Measurements from ENCODE around the gene MEA1. TPM values are rescaled to one million over a fixed set of nuclear protein-coding genes. Genes with fewer than 3 reads are reported as not detected.
A peak's percentile ranks its signal among the peaks of the same experiment; 100 is the strongest.
"Not testable (repeated sequence)": the region's sequence is repeated elsewhere in the genome, so short reads cannot be mapped to it uniquely, and the experiment has no call there.

MEA1 gene
- total and polyA plus RNA-seq, 5 experiments from 2014 or later = 33.9 to 90.9 (median 73.4) TPM

DNA sequence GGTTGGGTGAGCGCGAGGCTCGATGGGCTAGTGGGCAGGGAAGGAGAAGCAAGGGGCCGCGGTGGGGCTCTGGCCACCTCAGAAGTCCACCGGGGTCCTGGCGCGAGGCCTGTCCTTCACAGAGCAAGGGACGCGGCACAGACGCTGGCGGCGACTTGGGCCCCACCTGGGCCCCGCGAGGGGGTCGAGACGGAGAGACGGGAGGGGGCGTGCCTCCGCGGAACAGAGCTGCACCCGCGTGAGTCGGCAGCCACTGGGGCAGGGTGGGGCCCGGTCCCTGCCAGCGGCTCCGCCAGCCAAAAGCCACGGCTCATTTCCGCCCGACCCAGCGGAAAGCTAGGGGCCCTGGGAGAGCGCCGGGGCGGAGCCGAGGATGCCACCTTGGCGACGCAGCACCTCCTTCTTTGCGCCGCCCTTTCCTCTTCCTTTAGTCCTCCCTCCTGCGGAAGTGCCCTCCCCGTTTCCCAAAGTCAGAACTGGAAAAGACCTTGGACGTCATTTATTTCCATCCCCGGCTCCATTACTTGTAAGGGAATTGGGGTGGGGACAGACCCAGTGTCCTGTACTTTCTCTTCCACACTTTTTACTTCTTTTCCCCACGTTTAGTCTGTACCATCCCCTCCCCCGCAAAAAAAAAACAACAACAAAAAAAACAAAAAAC lies 39.9 kb upstream of the MEA1 start, which contains the start of gene CUL7:
CUL7 (minus strand) TSS at position 307 of the 661 bp plus-strand sequence. CDS start 1,063 bp downstream, outside the sequence.
- ATAC-seq (peak; percentile 99), DNase-seq (peak; percentile 81 to 94 (median 86))
- POLR2A ChIA-PET = interaction anchor here (0.5 to 4.1 kb wide), 19 partner anchors 16 to 1116 kb away, joined by 3 to 34 read pairs (median 6); partner anchors contain the start of genes CNPY3, KLHDC3, MEA1 and PEX6
- H3K36me3 Mint-ChIP-seq = peaks cover 0 to 41% (median 6%) of the 10 kb centered on the region in 3 donors
- peak within 1 kb of the TSS; percentile 80 to 98 (median 96) for H3K27ac Mint-ChIP-seq
- peak within 1 kb of the TSS; percentile 88 to 97 (median 94) for H3K4me3 Mint-ChIP-seq
- H3K4me1 Mint-ChIP-seq = peaks cover 34 to 54% (median 53%) of the 10 kb centered on the region in 4 donors
- H3K9me3 Mint-ChIP-seq = no peaks in the 10 kb centered on the region
- no peaks in the 10 kb centered on the region for H3K27me3 Mint-ChIP-seq

DNA sequence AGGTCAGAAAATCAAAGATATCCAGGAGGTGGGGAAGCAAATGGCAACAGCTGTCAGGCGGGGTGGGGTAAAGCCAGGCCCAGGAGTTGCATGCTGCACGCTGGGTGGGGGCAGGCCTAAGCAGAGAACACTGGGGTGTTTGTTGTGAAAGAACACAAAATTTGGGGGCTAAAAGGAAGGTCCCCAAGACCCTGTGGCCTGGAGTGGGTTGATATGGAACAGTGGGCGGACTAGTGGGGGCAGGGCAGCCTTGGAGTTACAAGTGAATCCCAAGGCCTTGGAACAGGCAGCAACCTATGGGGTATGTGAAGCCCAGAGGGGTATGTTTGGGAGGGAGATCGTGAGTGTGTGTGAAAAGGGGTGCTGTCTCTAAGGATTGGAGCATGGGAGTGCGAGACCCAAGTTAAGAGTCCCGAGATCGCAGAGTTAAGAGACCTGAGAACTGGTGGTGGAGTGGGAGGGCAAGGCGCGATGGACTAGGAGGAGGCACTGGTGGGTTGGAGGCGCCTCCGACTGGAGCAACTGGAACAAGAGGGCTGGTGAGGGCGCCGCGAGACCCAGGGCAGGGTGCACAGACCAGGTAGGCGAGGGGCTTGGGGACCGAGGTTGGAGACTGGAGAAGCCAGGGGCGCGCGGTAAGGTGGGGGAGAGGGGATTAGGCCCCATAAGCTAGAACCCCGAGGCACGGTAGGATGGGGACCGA lies 39.2 kb upstream of the MEA1 start:
- peaks cover 0 to 45% (median 7%) of the 10 kb centered on the region in 3 donors for H3K36me3 Mint-ChIP-seq
- peaks cover 30 to 47% (median 46%) of the 10 kb centered on the region in 4 donors for H3K4me1 Mint-ChIP-seq
- ATAC-seq (peak; percentile 29 to 37), DNase-seq (peak in 2 of 10 donors; percentile 2 to 12)
- H3K27ac Mint-ChIP-seq = peak overlapping the region; percentile 80 to 98 (median 96)
- POLR2A ChIA-PET = interaction anchor here (0.5 to 4.1 kb wide), 14 partner anchors 16 to 294 kb away, joined by 3 to 34 read pairs (median 8); partner anchors contain the start of genes CNPY3, KLHDC3, MEA1 and PEX6
- peak overlapping the region; percentile 88 to 97 (median 94) for H3K4me3 Mint-ChIP-seq
- H3K9me3 Mint-ChIP-seq = no peaks in the 10 kb centered on the region
- no peaks in the 10 kb centered on the region for H3K27me3 Mint-ChIP-seq

DNA sequence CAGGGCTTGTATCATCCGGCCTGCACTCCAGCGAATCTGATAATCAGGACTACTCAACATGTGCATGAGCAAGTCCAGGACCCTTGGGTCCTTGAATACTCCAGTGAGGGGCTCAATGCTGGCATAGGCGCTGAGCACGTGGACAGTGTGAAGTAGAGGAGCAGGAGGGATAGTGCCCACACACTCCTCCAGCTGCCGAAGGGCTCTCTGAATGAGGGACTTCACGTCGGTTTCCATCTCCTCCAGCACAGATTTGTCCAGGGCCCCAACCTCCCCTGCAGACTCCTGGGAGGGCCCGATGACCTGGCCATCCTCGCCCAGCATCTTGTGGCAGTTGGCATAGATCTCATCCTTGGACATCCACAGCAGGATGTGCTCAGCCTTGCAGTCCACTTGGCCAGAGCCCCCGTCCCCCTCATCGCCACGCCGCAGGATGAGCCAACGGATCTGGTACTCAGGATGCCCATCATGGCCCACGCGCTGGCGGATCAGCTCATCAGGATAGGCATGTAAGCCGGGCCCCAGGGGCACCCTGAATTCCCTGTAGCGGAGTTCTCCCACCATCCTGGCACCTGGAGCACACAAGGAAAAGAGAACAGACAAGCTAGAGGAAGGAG lies 38.6 kb upstream of the MEA1 start:
- POLR2A ChIA-PET = interaction anchor here (1.6 to 4.1 kb wide), 3 partner anchors 37 to 123 kb away, joined by 18 to 34 read pairs (median 29); partner anchors contain the start of genes CNPY3, KLHDC3, MEA1 and PEX6
- ATAC-seq = no peak

DNA sequence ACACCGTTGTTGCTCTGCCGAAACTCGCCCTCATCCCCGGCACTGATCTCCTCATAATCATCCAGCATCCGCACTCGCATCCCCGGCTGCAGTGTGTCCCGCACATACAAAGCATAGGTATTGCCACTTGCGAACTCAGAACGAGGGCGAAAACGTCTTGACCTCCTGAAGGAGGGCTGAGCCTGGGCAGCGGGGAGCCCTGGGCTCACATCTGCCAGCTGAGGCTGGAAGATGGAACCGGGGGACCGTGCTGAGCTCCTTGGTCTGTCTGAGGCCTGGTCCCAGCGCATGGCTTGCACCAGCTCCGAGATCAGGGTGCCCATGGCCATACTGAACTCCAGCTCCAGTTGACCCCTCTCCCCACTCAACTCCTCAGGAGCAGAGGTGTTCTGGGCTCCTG lies 37.2 kb upstream of the MEA1 start:
- DNase-seq = no peak
- Mint-ChIP-seq H3K27me3 (no peaks in the 10 kb centered on the region), H3K27ac (peak overlapping the region in 4 of 10 donors; percentile 14 to 85 (median 25)), H3K4me3 (peak overlapping the region in 3 of 10 donors; percentile 30 to 58 (median 42)), H3K9me3 (no peaks in the 10 kb centered on the region), H3K36me3 (peaks cover 0 to 43% (median 4%) of the 10 kb centered on the region in 3 donors), H3K4me1 (peaks cover 30 to 42% (median 37%) of the 10 kb centered on the region in 4 donors)
- POLR2A ChIA-PET = interaction anchor here (0.6 kb wide), 2 partner anchors 46 to 406 kb away, joined by 3 to 6 read pairs; no protein-coding TSS in a partner anchor
- ATAC-seq = no peak

More for the DNA sequence above, 38.6 kb upstream of the MEA1 start:
- Mint-ChIP-seq H3K4me1 (peaks cover 30 to 42% (median 41%) of the 10 kb centered on the region in 4 donors), H3K4me3 (peak overlapping the region; percentile 88 to 97 (median 94)), H3K36me3 (peaks cover 0 to 43% (median 4%) of the 10 kb centered on the region in 3 donors), H3K27me3 (no peaks in the 10 kb centered on the region), H3K9me3 (no peaks in the 10 kb centered on the region), H3K27ac (peak overlapping the region; percentile 80 to 98 (median 96))
- no peak for DNase-seq

GRCh38 chr6:43047998-43048397 lies 34.3 kb upstream of the MEA1 start:
- peaks cover 22 to 26% (median 25%) of the 10 kb centered on the region in 4 donors for H3K4me1 Mint-ChIP-seq
- H3K4me3 Mint-ChIP-seq = no peak overlapping the region
- peaks cover 0 to 52% (median 5%) of the 10 kb centered on the region in 3 donors for H3K36me3 Mint-ChIP-seq
- H3K9me3 Mint-ChIP-seq = no peaks in the 10 kb centered on the region
- ATAC-seq (no peak), DNase-seq (peak in 1 of 10 donors; percentile 11)
- H3K27me3 Mint-ChIP-seq = no peaks in the 10 kb centered on the region
- POLR2A ChIA-PET = interaction anchor here (0.6 to 0.9 kb wide), 2 partner anchors 168 to 183 kb away, joined by 3 read pairs; no protein-coding TSS in a partner anchor
- no peak overlapping the region for H3K27ac Mint-ChIP-seq

DNA sequence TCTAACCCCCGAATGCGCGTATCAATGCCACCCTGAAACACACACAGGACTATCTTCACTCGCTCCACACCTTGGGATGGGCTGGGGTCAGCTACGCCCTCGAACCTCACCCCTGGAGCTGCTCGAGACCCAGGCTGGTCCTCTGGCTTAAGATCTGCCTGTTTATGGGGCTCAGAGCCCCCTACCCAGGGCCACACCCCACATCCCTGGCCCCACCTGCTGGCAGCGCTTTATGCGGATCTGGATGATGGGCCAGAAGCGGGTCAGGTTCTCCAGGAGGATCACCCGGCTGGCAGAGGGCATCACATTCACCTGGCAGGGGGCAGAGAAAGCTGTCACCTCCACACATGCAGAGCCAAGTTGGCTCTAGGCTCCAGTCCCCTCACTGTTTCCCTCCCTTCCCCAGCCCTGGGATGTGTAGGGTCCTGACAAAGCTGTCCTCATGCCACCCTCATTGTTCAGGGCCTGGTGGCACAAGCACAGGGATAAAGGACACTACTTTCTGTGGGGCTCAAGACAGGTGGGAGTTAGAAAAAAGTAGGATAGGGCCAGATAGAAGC lies 31.7 kb upstream of the MEA1 start:
- POLR2A ChIA-PET = interaction anchor here (0.6 kb wide), 1 partner anchor 24 kb away, joined by 3 read pairs; the partner anchor contains the start of gene RRP36
- Mint-ChIP-seq H3K4me1 (peaks cover 0 to 8% (median 2%) of the 10 kb centered on the region in 4 donors), H3K9me3 (no peaks in the 10 kb centered on the region), H3K27ac (peak overlapping the region in 1 of 10 donors; percentile 56), H3K36me3 (peaks cover 0 to 66% (median 5%) of the 10 kb centered on the region in 3 donors), H3K4me3 (no peak overlapping the region), H3K27me3 (no peaks in the 10 kb centered on the region)
- no peak for ATAC-seq
- peak in 1 of 10 donors; percentile 56 for DNase-seq

GRCh38 chr6:43043310-43043709 lies 29.6 kb upstream of the MEA1 start:
- POLR2A ChIA-PET = interaction anchor here (0.6 to 1.2 kb wide), 2 partner anchors 13 to 92 kb away, joined by 3 to 4 read pairs; no protein-coding TSS in a partner anchor
- Mint-ChIP-seq H3K9me3 (no peaks in the 10 kb centered on the region), H3K4me3 (no peak overlapping the region), H3K4me1 (peaks cover 0 to 9% (median 0%) of the 10 kb centered on the region in 4 donors), H3K27ac (peak overlapping the region in 2 of 10 donors; percentile 19 to 45), H3K27me3 (no peaks in the 10 kb centered on the region), H3K36me3 (peaks cover 0 to 64% (median 5%) of the 10 kb centered on the region in 3 donors)
- DNase-seq (no peak), ATAC-seq (no peak)

DNA sequence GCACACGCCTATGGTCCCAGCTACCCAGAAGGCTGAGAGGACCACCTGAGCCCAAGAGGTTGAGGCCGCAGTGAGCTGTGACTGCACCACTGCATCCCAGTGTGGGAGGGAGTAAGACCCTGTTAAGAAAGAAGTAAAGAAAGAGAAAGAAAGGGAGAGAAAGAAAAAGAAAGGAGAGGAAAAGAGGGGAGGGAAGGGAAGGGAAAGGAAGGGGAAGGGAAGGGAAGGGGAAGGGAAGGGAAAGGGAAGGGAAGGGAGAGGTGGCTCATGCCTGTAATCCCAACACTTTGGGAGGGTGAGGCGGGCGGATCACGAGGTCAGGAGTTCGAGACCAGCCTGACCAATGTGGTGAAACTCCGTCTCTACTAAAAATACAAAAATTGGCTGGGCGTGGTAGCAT lies 27.7 kb upstream of the MEA1 start:
- not testable (repeated sequence) for H3K4me3 Mint-ChIP-seq, DNase-seq, H3K4me1 Mint-ChIP-seq, ATAC-seq, H3K27me3 Mint-ChIP-seq, H3K9me3 Mint-ChIP-seq
- Mint-ChIP-seq H3K36me3 (peaks cover 0 to 64% (median 6%) of the 10 kb centered on the region in 3 donors), H3K27ac (peak overlapping the region in 2 of 10 donors; percentile 44 to 83)
- POLR2A ChIA-PET = interaction anchor here (0.6 to 1.1 kb wide), 4 partner anchors 15 to 145 kb away, joined by 3 to 7 read pairs (median 4); no protein-coding TSS in a partner anchor

GRCh38 chr6:43040542-43041257 lies 27.0 kb upstream of the MEA1 start:
- peaks cover 0 to 60% (median 2%) of the 10 kb centered on the region in 3 donors for H3K36me3 Mint-ChIP-seq
- peaks cover 0 to 9% (median under 1%) of the 10 kb centered on the region in 4 donors for H3K4me1 Mint-ChIP-seq
- peak overlapping the region in 2 of 10 donors; percentile 76 to 86 for H3K27ac Mint-ChIP-seq
- ATAC-seq (no peak), DNase-seq (no peak)
- no peaks in the 10 kb centered on the region for H3K9me3 Mint-ChIP-seq
- peak overlapping the region in 1 of 10 donors; percentile 16 for H3K4me3 Mint-ChIP-seq
- POLR2A ChIA-PET = interaction anchor here (0.7 to 1.1 kb wide), 2 partner anchors 28 to 54 kb away, joined by 4 to 7 read pairs; no protein-coding TSS in a partner anchor
- no peaks in the 10 kb centered on the region for H3K27me3 Mint-ChIP-seq

GRCh38 chr6:43038727-43039126 lies 25.0 kb upstream of the MEA1 start:
- Mint-ChIP-seq H3K4me1 (peaks cover 0 to 11% (median under 1%) of the 10 kb centered on the region in 4 donors), H3K36me3 (peaks cover 0 to 63% (median 5%) of the 10 kb centered on the region in 3 donors), H3K9me3 (no peaks in the 10 kb centered on the region), H3K27ac (peak overlapping the region in 3 of 10 donors; percentile 18 to 67 (median 46)), H3K4me3 (no peak overlapping the region), H3K27me3 (no peaks in the 10 kb centered on the region)
- DNase-seq (no peak), ATAC-seq (no peak)
- POLR2A ChIA-PET = interaction anchor here (1.1 kb wide), 1 partner anchor 25 kb away, joined by 3 read pairs; the partner anchor contains the start of genes KLHDC3 and MEA1

DNA sequence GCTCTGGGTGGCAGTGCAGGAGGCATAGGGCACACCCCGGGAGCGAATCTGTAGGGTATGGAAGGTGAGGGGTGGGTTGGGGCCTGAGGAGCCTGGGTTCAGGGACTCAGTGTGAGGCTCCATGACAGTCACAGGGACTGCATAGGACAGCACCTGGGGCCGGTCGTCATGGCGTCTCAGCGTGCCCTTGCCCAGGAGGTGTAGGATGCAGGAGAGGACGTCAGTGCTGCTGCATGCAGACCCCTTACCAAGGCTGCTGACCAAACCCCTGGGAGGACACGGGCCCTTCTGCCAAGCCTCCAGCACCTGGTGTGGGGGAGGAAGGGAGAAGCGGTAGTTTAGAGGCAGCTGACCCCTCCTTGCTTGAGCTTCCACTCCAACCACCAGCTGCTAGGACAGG lies 24.0 kb upstream of the MEA1 start:
- Mint-ChIP-seq H3K4me1 (peaks cover 0 to 8% (median under 1%) of the 10 kb centered on the region in 4 donors), H3K9me3 (no peaks in the 10 kb centered on the region), H3K4me3 (no peak overlapping the region), H3K36me3 (peaks cover 0 to 63% (median 6%) of the 10 kb centered on the region in 3 donors), H3K27me3 (no peaks in the 10 kb centered on the region), H3K27ac (peak overlapping the region in 5 of 10 donors; percentile 31 to 76 (median 61))
- no peak for DNase-seq
- no peak for ATAC-seq
- POLR2A ChIA-PET = interaction anchor here (0.7 kb wide), 1 partner anchor 997 kb away, joined by 3 read pairs; no protein-coding TSS in a partner anchor
